CD4-positive, alpha-beta T cell (primary cell): ENCODE measurements around the gene MTERF4. TPM values are rescaled to one million over a fixed set of nuclear protein-coding genes. Genes with fewer than 3 reads are reported as not detected.

ENCODE experiments used
- ATAC-seq: fragments of 200-7000 bp; cut with Tn5 transposase; one replicate; pipeline ENCODE4 v1.10.0; 2022; ENCODE audit warnings: mild to moderate bottlenecking; ENCODE audit not compliant: poor library complexity
- CTCF ChIA-PET: fragments of 350-600 bp; sonication (Branson Sonifier 250); formaldehyde crosslinking; loops from one replicate; lab custom pipeline; 2021; ENCODE audit warnings: antibody characterized with exemption, inconsistent platforms; lab: Charles Lee
- POLR2A ChIA-PET: fragments of 350-600 bp; sonication (Branson Sonifier 250); formaldehyde crosslinking; loops from one replicate; lab custom pipeline; 2021; ENCODE audit warnings: antibody characterized with exemption, inconsistent platforms; lab: Charles Lee
- DNase-seq, 14 experiments: peaks; one replicate each; pipeline ENCODE4 v3.0.0-alpha.2; 2013 to 2020; ENCODE audit warnings: mixed read lengths in 2 of 14
- H3K27ac ChIP-seq, 2 donors: one replicate each; pipeline versions ENCODE4 v1.5.1 to v1.7.0; 2013; ENCODE audit warnings: low read length in 2 of 2, low read depth in 1 of 2, mild to moderate bottlenecking in 1 of 2
- H3K27me3 ChIP-seq, 2 experiments: 1 replicate in 1 of 2; 2 replicates in 1 of 2; pipeline versions ENCODE4 v1.6.1 to v1.7.0; 2013; ENCODE audit warnings: low read length in 2 of 2, control low read depth in 1 of 2, mild to moderate bottlenecking in 1 of 2, moderate library complexity in 1 of 2; ENCODE audit not compliant: insufficient read depth in 2 of 2, control insufficient read depth in 1 of 2
- H3K36me3 ChIP-seq: one replicate; pipeline ENCODE4 v1.6.1; 2013; ENCODE audit warnings: low read length, control low read depth; ENCODE audit not compliant: insufficient read depth
- H3K4me1 ChIP-seq: one replicate; pipeline ENCODE4 v1.6.1; 2013; ENCODE audit warnings: low read length, control low read depth; ENCODE audit not compliant: insufficient read depth
- H3K4me3 ChIP-seq: one replicate; pipeline ENCODE4 v1.5.1; 2013; ENCODE audit warnings: mild to moderate bottlenecking, low read length, moderate library complexity
- H3K9me3 ChIP-seq, 2 experiments: 1 replicate in 1 of 2; 2 replicates in 1 of 2; pipeline versions ENCODE4 v1.6.1 to v1.7.0; 2013; ENCODE audit warnings: low read length in 2 of 2, mild to moderate bottlenecking in 2 of 2, control low read depth in 1 of 2, moderate library complexity in 1 of 2; ENCODE audit not compliant: control insufficient read depth in 1 of 2, insufficient read depth in 1 of 2
- H3K27ac Mint-ChIP-seq: one replicate; pipeline ENCODE4 v1.8.0; 2020; ENCODE audit warnings: mixed read lengths
- H3K27me3 Mint-ChIP-seq: one replicate; pipeline ENCODE4 v1.8.0; 2021; ENCODE audit warnings: mixed read lengths
- H3K36me3 Mint-ChIP-seq: one replicate; pipeline ENCODE4 v1.8.0; 2021; ENCODE audit warnings: low read depth, mixed read lengths
- H3K4me1 Mint-ChIP-seq: one replicate; pipeline ENCODE4 v1.8.0; 2021; ENCODE audit warnings: low read depth, mixed read lengths
- H3K4me3 Mint-ChIP-seq: one replicate; pipeline ENCODE4 v1.8.0; 2020; ENCODE audit warnings: mild to moderate bottlenecking, mixed read lengths
- H3K9me3 Mint-ChIP-seq: one replicate; pipeline ENCODE4 v1.8.0; 2020; ENCODE audit warnings: mixed read lengths
- CTCF ChIP-seq: fragments of 200-600 bp; IDR thresholded peaks from one replicate; pipeline ENCODE4 v1.8.0; 2022; ENCODE audit warnings: antibody characterized with exemption, mild to moderate bottlenecking
- intact Hi-C, 2 experiments: fragments of 100-400 bp; cut with DNase I in 1 of 2; cut with micrococcal nuclease in 1 of 2; formaldehyde crosslinking; loops; one replicate each; pipeline versions ENCODE4 v1.15.1 to v1.9.0; 2023 to 2025; cut with DNase I, micrococcal nuclease
- total RNA-seq, 174 experiments: library from RNA in 2 of 174; stranded (reverse) in 2 of 174; gene quantifications; one replicate each; pipeline ENCODE4 v1.2.3 and lab custom pipeline; 2021 to 2026

MTERF4 gene
- total RNA-seq, 2 experiments from 2014 or later = 84.0 to 87.5 TPM

GRCh38 chr2:241068942-241069810, 32.9 kb downstream of the MTERF4 start:
- no peak for TF ChIP-seq CTCF
- Mint-ChIP-seq H3K4me3 (no peak overlapping the region), H3K27me3 (no peaks in the 10 kb centered on the region), H3K4me1 (no peaks in the 10 kb centered on the region), H3K9me3 (no peaks in the 10 kb centered on the region), H3K27ac (no peak overlapping the region), H3K36me3 (peaks cover 3% of the 10 kb centered on the region)
- ChIA-PET POLR2A (interaction anchor here (0.5 to 0.9 kb wide), 2 partner anchors 9 to 80 kb away, joined by 3 read pairs; partner anchors contain the start of gene PASK), CTCF (no interaction called here)
- H3K9me3 ChIP-seq = no peaks in the 10 kb centered on the region
- H3K27me3 ChIP-seq = no peaks in the 10 kb centered on the region
- no peak overlapping the region for H3K27ac ChIP-seq
- peaks cover 4% of the 10 kb centered on the region for H3K4me1 ChIP-seq
- no peak for ATAC-seq
- no peaks in the 10 kb centered on the region for H3K36me3 ChIP-seq
- no peak overlapping the region for H3K4me3 ChIP-seq
- no peak for DNase-seq
- intact Hi-C loops = no loop called here

GRCh38 chr2:241068136-241068941, 33.7 kb downstream of the MTERF4 start:
- Mint-ChIP-seq H3K4me3 (no peak overlapping the region), H3K27ac (no peak overlapping the region), H3K4me1 (no peaks in the 10 kb centered on the region), H3K9me3 (no peaks in the 10 kb centered on the region), H3K27me3 (no peaks in the 10 kb centered on the region), H3K36me3 (no peaks in the 10 kb centered on the region)
- intact Hi-C loops = no loop called here
- Histone ChIP-seq H3K9me3 (no peaks in the 10 kb centered on the region), H3K36me3 (no peaks in the 10 kb centered on the region), H3K4me3 (no peak overlapping the region), H3K4me1 (peaks cover 11% of the 10 kb centered on the region), H3K27me3 (no peaks in the 10 kb centered on the region), H3K27ac (no peak overlapping the region)
- ATAC-seq (no peak), DNase-seq (no peak)
- TF ChIP-seq CTCF = no peak
- ChIA-PET CTCF (no interaction called here), POLR2A (interaction anchor here (0.9 kb wide), 1 partner anchor 10 kb away, joined by 3 read pairs; no protein-coding TSS in a partner anchor)

- intact Hi-C loops = no loop called here
- no peaks in the 10 kb centered on the region for H3K27me3 ChIP-seq
- H3K4me1 ChIP-seq = peaks cover 15% of the 10 kb centered on the region
- Mint-ChIP-seq H3K9me3 (no peaks in the 10 kb centered on the region), H3K27me3 (no peaks in the 10 kb centered on the region), H3K27ac (no peak overlapping the region), H3K4me1 (no peaks in the 10 kb centered on the region), H3K36me3 (no peaks in the 10 kb centered on the region), H3K4me3 (no peak overlapping the region)
- H3K27ac ChIP-seq = no peak overlapping the region
- no peak for DNase-seq
- CTCF ChIA-PET = no interaction called here
- POLR2A ChIA-PET = no interaction called here
- no peak for ATAC-seq
- no peaks in the 10 kb centered on the region for H3K36me3 ChIP-seq
- H3K9me3 ChIP-seq = no peaks in the 10 kb centered on the region
- no peak overlapping the region for H3K4me3 ChIP-seq
- no peak for TF ChIP-seq CTCF
Measured at GRCh38 chr2:241067501-241068135, 34.5 kb downstream of the MTERF4 start.
